Measurements from ENCODE around the gene PPP2R2C.

The PPP2R2C gene

GRCh38 chr4:6331018-6331417 lies 141.4 kb downstream of the PPP2R2C start:
- Histone ChIP-seq H3K27ac (no peak overlapping the region), H3K4me3 (no peak overlapping the region)
- no peak for TF ChIP-seq CTCF (IDR thresholded peaks at IDR 0.05)
- DNase-seq (ENCODE audit: low spot score) = no peak

GRCh38 chr4:6330384-6330767 lies 142.0 kb downstream of the PPP2R2C start:
- no peak overlapping the region for H3K4me3 ChIP-seq
- no peak for DNase-seq (ENCODE audit: low spot score)
- H3K27ac ChIP-seq = no peak overlapping the region
- no peak for TF ChIP-seq CTCF (IDR thresholded peaks at IDR 0.05)

- TF ChIP-seq CTCF (IDR thresholded peaks at IDR 0.05) = no peak
- no peak overlapping the region for H3K4me3 ChIP-seq
- no peak overlapping the region for H3K27ac ChIP-seq
- DNase-seq (ENCODE audit: low spot score) = no peak
These were observed 142.7 kb downstream of the PPP2R2C start for GRCh38 chr4:6329478-6330383.

GRCh38 chr4:6328526-6328925 lies 143.9 kb downstream of the PPP2R2C start:
- TF ChIP-seq CTCF (IDR thresholded peaks at IDR 0.05) = no peak
- no peak for DNase-seq (ENCODE audit: low spot score)
- H3K4me3 ChIP-seq = no peak overlapping the region

GRCh38 chr4:6327220-6327917 lies 145.0 kb downstream of the PPP2R2C start:
- no peak overlapping the region for H3K27ac ChIP-seq
- DNase-seq (ENCODE audit: low spot score) = peak; percentile 80
- H3K4me3 ChIP-seq = no peak overlapping the region
- peak; percentile 94 for TF ChIP-seq CTCF (IDR thresholded peaks at IDR 0.05)

More at GRCh38 chr4:6328526-6328925, 143.9 kb downstream of the PPP2R2C start:
- H3K27ac ChIP-seq = no peak overlapping the region

- no peak overlapping the region for H3K4me3 ChIP-seq
- no peak for DNase-seq (ENCODE audit: low spot score)
- TF ChIP-seq CTCF (IDR thresholded peaks at IDR 0.05) = no peak
- no peak overlapping the region for H3K27ac ChIP-seq
These were observed 145.9 kb downstream of the PPP2R2C start for GRCh38 chr4:6326312-6327060.
